Astrocyte (in vitro differentiated cells and primary cell): ENCODE measurements around the gene GSG1L. TPM values are rescaled to one million over a fixed set of nuclear protein-coding genes. Genes with fewer than 3 reads are reported as not detected.

Experiments used
- DNase-seq: peaks from one replicate; pipeline ENCODE4 v3.0.0-alpha.2; 2010; ENCODE audit warnings: low read depth
- FAIRE-seq: peaks from 2 replicates; lab custom pipeline; 2011; peaks lifted over from hg19 to GRCh38; lab: Jason Lieb, UNC
- H2AFZ ChIP-seq: 2 replicates; pipeline ENCODE4 v1.6.0; 2012; ENCODE audit warnings: low read depth, low read length, inconsistent platforms
- H3K27ac ChIP-seq: 2 replicates; pipeline ENCODE4 v1.5.1; 2011; ENCODE audit warnings: low read depth, low read length, inconsistent platforms
- H3K27me3 ChIP-seq: 2 replicates; pipeline ENCODE4 v1.6.0; 2011; ENCODE audit warnings: low read length, inconsistent platforms; ENCODE audit not compliant: insufficient read depth
- H3K36me3 ChIP-seq: 2 replicates; pipeline ENCODE4 v1.5.1; 2011; ENCODE audit warnings: low read length, inconsistent platforms; ENCODE audit not compliant: insufficient read depth
- H3K4me1 ChIP-seq: 2 replicates; pipeline ENCODE4 v1.5.1; 2011; ENCODE audit warnings: low read length, inconsistent platforms; ENCODE audit not compliant: insufficient read depth
- H3K4me2 ChIP-seq: 2 replicates; pipeline ENCODE4 v1.6.0; 2012; ENCODE audit warnings: low read length, inconsistent platforms
- H3K4me3 ChIP-seq: 2 replicates; pipeline ENCODE4 v1.5.1; 2011; ENCODE audit warnings: low read depth, mild to moderate bottlenecking, low read length, inconsistent platforms; ENCODE audit not compliant: insufficient read depth
- H3K79me2 ChIP-seq: 2 replicates; pipeline ENCODE4 v1.6.0; 2012; ENCODE audit warnings: mild to moderate bottlenecking, low read length, inconsistent platforms; ENCODE audit not compliant: insufficient read depth
- H3K9ac ChIP-seq: 2 replicates; pipeline ENCODE4 v1.6.0; 2012; ENCODE audit warnings: mild to moderate bottlenecking, low read length, inconsistent platforms
- H3K9me3 ChIP-seq: 2 replicates; pipeline ENCODE4 v1.5.1; 2012; ENCODE audit warnings: low read depth, mild to moderate bottlenecking, low read length, inconsistent platforms; ENCODE audit not compliant: insufficient read depth
- H4K20me1 ChIP-seq: 2 replicates; pipeline ENCODE4 v1.6.0; 2012; ENCODE audit warnings: low read length, inconsistent platforms; ENCODE audit not compliant: insufficient read depth
- H3K27ac Mint-ChIP-seq: one replicate; pipeline ENCODE4 v1.8.0; 2021; ENCODE audit warnings: mild to moderate bottlenecking, mixed read lengths; ENCODE audit not compliant: unreplicated experiment
- H3K27me3 Mint-ChIP-seq: one replicate; pipeline ENCODE4 v1.8.0; 2021; ENCODE audit warnings: low read depth, mixed read lengths; ENCODE audit not compliant: unreplicated experiment
- H3K36me3 Mint-ChIP-seq: one replicate; pipeline ENCODE4 v1.8.0; 2021; ENCODE audit warnings: low read depth, mixed read lengths; ENCODE audit not compliant: unreplicated experiment
- H3K4me1 Mint-ChIP-seq: one replicate; pipeline ENCODE4 v1.8.0; 2021; ENCODE audit warnings: low read depth, mixed read lengths; ENCODE audit not compliant: unreplicated experiment
- H3K4me3 Mint-ChIP-seq: one replicate; pipeline ENCODE4 v1.8.0; 2021; ENCODE audit warnings: mild to moderate bottlenecking, moderate library complexity, mixed read lengths; ENCODE audit not compliant: unreplicated experiment
- H3K9me3 Mint-ChIP-seq: one replicate; pipeline ENCODE4 v1.8.0; 2021; ENCODE audit warnings: mild to moderate bottlenecking, mixed read lengths; ENCODE audit not compliant: unreplicated experiment
- CTCF ChIP-seq: IDR thresholded peaks from 2 replicates; pipeline ENCODE4 v1.5.1; 2011; ENCODE audit warnings: low read depth, mild to moderate bottlenecking, inconsistent platforms, low read length, moderate library complexity; ENCODE audit not compliant: insufficient read depth
- EZH2 ChIP-seq: IDR thresholded peaks from 2 replicates; pipeline ENCODE4 v1.6.1; 2012; ENCODE audit warnings: mild to moderate bottlenecking, low read length, inconsistent platforms; ENCODE audit not compliant: insufficient read depth
- total RNA-seq: library from RNA; stranded (reverse); gene quantifications from 2 replicates; pipeline ENCODE4 v1.2.1, GENCODE V29; 2021

GSG1L gene
- total RNA-seq, 1 donor from 2014 or later = not detected

GRCh38 chr16:28061352-28062101 lies 2.0 kb downstream of the GSG1L start:
- peak overlapping the region; percentile 45 for H3K4me3 Mint-ChIP-seq
- DNase-seq (no peak), FAIRE-seq (no peak)
- H3K27ac ChIP-seq = no peak overlapping the region
- peaks cover 55% of the 10 kb centered on the region for H3K27me3 ChIP-seq
- no peaks in the 10 kb centered on the region for H3K4me1 ChIP-seq
- no peaks in the 10 kb centered on the region for H3K9me3 ChIP-seq
- no peaks in the 10 kb centered on the region for H4K20me1 ChIP-seq
- no peak overlapping the region for H3K4me2 ChIP-seq
- TF ChIP-seq EZH2 = no peak
- no peak for TF ChIP-seq CTCF
- no peaks in the 10 kb centered on the region for H3K36me3 ChIP-seq
- no peaks in the 10 kb centered on the region for H3K36me3 Mint-ChIP-seq
- H3K27ac Mint-ChIP-seq = no peak overlapping the region
- no peak overlapping the region for H2AFZ ChIP-seq
- H3K4me3 ChIP-seq = no peak overlapping the region
- no peaks in the 10 kb centered on the region for H3K4me1 Mint-ChIP-seq
- H3K9ac ChIP-seq = no peak overlapping the region
- H3K79me2 ChIP-seq = no peaks in the 10 kb centered on the region
- H3K27me3 Mint-ChIP-seq = peaks cover 78% of the 10 kb centered on the region
- peaks cover 6% of the 10 kb centered on the region for H3K9me3 Mint-ChIP-seq

- FAIRE-seq (no peak), DNase-seq (no peak)
- Mint-ChIP-seq H3K36me3 (no peaks in the 10 kb centered on the region), H3K27ac (no peak overlapping the region), H3K4me1 (no peaks in the 10 kb centered on the region), H3K4me3 (no peak overlapping the region), H3K9me3 (peaks cover 3% of the 10 kb centered on the region), H3K27me3 (peaks cover 63% of the 10 kb centered on the region)
- Histone ChIP-seq H4K20me1 (no peaks in the 10 kb centered on the region), H3K27ac (no peak overlapping the region), H3K9me3 (no peaks in the 10 kb centered on the region), H3K4me1 (no peaks in the 10 kb centered on the region), H3K4me2 (no peak overlapping the region), H3K27me3 (peaks cover 43% of the 10 kb centered on the region), H3K9ac (no peak overlapping the region), H3K79me2 (no peaks in the 10 kb centered on the region), H3K36me3 (no peaks in the 10 kb centered on the region), H2AFZ (no peak overlapping the region), H3K4me3 (no peak overlapping the region)
- no peak for TF ChIP-seq EZH2
- TF ChIP-seq CTCF = no peak
These were observed 3.5 kb downstream of the GSG1L start for GRCh38 chr16:28059841-28060575.
